ENCODE measurements around the gene CALN1. TPM values are rescaled to one million over a fixed set of nuclear protein-coding genes. Genes with fewer than 3 reads are reported as not detected.

The CALN1 gene
- total RNA-seq, 1 donor from 2014 or later, result not detected

DNA sequence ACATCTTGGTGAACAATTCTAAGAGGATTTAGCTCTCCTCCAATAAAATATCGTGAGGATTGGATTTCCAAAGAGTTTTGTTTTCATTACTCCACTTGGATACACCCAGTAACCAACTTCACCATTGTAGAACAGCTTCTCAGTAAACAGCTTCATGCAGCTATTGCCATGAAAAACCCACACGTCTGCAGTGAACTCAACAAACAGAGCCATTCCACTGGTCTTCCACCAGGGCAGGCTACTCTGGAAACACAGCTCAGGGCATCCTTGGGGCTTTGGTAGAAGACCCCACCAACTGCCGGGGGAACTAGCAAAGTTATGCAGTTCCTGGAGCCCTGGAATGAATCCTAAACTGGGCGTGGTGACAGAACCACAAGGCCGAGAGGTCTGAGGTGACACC, 77.4 kb downstream of the CALN1 start:
- intact Hi-C loops (cut with DNase I), result no loop called here
- DNase-seq (ENCODE audit: low spot score), result no peak

DNA sequence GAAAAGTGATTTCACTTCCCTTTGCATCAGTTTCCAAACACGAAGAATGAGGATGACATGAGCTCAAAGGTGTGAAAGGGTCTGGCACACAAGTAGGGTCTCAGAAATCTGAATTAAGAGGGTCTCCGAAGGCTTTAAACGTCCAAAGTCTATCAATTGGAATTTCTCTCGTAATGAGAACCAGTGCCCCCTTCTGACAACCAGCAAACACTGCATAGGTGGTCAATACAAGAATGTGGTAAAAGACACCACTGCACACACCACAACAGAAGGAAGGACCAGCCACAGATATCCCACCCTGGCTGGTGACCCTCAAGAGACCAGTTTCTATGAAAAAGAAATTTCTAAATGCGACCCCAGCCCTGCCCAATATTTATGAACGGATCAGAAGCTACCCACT, 78.1 kb downstream of the CALN1 start:
- intact Hi-C loops (cut with DNase I), result no loop called here
- no peak for DNase-seq (ENCODE audit: low spot score)

DNA sequence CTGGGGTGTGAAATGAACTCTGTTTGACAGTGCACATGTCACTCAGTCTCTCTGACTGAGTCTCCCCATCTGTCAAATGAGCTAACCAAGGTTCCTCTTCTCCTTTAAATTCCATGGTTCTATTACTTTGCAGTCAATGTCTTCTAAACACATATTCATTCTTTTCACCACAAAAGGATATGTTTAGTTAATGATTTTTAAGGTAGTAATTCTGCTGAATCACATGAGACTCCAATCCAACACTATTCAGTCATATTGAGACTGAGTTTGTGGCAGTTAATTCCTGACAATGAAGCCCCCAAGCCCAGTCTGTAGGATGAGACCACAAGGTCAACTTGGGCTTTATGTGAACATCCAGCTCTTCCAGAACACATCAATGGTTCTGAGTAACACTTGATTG, 85.3 kb downstream of the CALN1 start:
- intact Hi-C loops (cut with DNase I), result no loop called here

DNA sequence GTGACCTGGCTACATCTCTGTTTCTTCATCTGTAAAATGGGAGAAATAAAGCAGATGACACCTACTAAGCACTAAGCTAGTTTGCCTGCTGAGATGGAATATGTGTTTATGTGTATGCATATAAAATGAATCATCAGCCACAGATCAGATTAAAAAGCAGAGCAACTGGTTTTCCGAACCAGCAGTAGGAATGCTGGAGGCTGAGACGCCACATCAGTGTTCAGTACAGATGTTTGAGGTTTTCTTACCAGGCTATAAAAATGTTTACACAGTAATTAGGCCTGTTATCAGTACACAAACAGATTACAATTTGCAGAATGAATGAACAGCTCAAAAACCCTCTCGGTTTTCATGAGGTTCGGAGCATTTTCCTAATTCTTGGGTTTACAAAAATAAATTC, 85.8 kb downstream of the CALN1 start:
- DNase-seq (ENCODE audit: low spot score), result no peak
- intact Hi-C loops (cut with DNase I), result no loop called here

More for the DNA sequence above, 85.3 kb downstream of the CALN1 start:
- no peak for DNase-seq (ENCODE audit: low spot score)

DNA sequence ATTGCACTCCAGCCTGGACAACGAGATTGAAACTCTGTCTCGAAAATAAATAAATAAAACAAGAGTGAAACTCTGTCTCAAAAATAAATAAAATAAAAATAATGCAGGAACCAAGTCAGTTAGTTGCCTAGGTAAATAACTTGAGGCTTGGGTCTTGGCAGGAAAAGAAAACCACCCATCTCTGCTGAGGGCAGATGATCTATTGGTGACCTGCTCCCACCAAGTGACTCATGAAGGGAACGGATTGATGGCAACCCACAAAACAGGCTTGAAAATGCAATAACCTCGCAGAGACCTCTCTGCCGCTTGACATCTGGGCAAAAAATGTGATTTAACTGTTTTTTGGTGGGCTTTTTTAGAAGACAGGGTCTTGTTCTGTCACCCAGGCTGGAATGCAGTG, 86.6 kb downstream of the CALN1 start:
- intact Hi-C loops (cut with DNase I), result no loop called here
- DNase-seq (ENCODE audit: low spot score), result no peak

DNA sequence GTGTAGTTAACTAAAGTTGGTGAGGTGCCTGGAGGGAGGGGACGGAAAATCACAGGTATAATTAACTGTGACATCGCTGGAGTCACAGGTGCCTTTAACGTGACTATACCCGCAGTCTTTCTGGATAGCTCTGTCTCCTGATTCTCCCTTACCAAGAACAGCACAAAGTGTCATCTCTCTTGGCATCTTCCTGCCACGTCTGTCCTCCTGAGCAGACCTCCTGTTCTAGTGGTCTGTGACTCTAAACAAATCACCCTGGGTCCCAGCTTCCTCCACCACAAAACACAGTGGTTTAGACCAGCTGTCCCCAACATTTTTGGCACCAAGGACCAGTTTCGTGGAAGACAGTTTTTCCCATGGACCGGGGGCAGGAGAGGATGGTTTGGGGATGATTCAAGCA, 90.5 kb downstream of the CALN1 start:
- DNase-seq (ENCODE audit: low spot score), result no peak
- intact Hi-C loops (cut with DNase I), result no loop called here

DNA sequence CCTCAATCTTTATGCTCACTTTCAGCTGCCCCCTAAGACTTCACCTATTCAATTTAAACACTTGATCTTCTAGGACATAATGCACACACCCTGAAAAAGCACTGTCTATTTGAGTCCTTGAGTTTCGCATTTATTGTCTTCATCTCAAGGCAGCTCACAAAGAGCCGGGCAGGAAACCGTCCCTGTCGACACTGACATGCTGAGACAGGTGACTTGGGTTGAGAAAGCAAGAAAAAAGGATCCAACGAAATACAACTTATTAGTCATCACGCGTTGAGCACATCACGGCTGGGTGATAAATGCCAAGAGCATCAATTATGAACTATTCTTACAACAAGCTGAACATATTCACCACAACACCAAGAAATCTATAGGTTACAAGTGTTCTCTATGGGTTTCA, 91.1 kb downstream of the CALN1 start:
- no peak for DNase-seq (ENCODE audit: low spot score)
- intact Hi-C loops (cut with DNase I), result no loop called here

DNA sequence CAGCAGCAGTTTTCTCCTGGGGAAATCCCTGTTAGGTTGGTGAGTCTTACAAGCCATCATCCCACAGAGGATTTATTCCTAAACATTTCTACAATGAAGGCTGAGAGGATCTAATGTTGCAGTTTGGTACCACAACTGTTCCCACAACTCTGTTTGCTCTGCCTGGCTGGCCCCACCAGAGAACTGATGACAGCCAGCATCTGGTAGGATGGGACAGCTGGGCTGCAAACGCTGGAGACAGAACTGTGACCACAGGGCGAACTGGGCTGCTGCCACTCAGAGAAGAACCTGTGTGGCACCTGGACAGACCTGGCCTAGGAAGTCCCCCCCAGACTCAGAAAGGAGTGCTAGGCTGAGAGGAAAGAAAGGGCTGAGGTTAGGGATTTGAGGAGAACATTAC, 94.8 kb downstream of the CALN1 start:
- DNase-seq (ENCODE audit: low spot score), result no peak
- intact Hi-C loops (cut with DNase I), result no loop called here

DNA sequence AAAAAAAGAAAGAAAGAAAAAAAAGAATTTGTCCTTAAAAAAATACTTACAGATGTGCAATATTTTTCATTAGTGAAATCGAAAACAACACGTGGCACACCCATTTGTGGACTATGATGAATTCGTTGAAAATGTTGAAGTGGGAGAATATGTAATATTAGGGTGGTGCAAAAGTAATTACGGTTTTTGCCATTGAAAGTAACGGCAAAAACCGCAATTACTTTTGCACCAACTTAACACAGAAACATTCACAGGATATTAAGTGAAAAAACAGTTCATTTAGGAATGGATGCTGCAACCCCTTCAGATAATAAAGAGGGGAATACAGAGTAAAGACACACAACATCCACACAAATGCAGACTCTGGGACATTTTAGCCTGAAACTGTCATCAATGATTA, 96.0 kb downstream of the CALN1 start:
- intact Hi-C loops (cut with DNase I), result no loop called here
- DNase-seq (ENCODE audit: low spot score), result no peak

DNA sequence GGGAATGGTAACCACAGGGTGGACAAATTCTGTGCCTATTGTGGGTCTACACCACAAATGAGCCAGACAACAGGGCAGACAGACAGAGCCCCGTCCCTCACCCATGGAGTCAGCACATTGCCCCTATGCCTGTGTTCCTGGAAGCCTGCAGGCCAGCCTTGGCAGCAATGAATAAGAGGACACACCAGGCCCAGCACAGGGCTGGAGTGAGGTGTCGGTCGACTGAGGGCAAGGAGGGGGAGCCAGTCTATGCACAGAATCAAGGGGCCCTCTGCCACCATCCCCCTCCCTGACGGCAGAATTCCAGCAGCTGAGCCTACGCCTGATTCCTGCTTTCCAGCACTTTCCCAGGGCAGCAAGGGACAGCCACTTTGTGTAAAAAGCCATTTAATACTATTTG, 98.2 kb downstream of the CALN1 start:
- intact Hi-C loops (cut with DNase I), result no loop called here
- DNase-seq (ENCODE audit: low spot score), result no peak

DNA sequence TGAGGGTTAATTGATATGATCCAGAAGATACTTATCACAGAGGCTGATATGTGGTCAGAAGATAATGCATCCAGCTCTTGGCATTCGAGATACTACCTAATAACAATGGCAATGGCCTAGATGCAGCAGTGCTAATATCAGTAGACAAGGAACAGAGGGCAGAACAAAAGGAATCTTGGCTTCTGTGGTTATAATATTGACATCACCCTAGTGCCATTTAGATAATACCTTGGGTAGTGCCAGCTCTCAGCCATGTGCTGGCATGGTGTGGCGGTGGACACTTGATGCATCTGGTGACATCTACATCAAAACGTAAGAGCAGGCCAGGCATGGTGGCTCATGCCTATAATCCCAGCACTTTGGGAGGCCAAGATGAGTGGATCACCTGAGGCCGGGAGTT, 101.8 kb downstream of the CALN1 start:
- intact Hi-C loops (cut with DNase I), result no loop called here
- DNase-seq (ENCODE audit: low spot score), result no peak

DNA sequence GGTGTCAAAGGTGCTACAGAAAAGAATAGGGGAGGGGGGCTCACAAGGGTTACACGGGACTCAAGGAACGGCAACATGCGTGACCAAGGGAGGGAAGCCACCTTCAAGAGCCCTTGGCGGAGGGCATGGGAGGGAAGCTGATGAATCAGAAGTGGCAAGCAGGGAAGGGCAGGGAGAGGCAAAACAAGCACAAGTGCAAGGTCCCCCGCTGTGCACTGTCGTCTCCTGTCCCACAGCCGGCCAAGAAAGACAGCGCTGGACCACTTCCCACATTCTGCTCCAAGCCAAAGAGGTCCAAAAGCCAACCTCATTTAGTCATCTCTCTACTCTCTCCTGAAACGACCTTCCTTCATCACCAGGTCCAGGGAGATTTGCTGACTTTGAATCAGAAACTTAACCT, 102.7 kb downstream of the CALN1 start:
- DNase-seq (ENCODE audit: low spot score), result no peak
- intact Hi-C loops (cut with DNase I), result no loop called here

DNA sequence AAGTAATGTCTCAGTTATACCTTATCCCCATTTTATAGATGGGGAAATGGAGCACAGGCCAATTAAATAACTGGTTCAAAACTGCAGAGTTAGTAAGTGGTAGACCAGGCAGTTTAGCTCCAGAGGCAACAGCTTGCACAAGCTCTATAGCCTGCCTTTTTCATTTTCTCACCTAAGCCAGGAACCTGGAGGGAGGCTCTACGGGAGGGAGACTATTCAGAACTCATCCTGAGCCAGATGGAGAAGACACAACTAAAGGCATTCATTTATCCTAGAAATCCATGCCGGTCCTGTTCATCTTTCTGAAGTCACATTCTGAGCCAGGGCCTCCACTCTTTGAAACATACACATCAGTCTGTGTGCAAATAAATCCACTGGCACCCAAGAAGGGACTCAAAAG, 103.2 kb downstream of the CALN1 start:
- intact Hi-C loops (cut with DNase I), result no loop called here
- DNase-seq (ENCODE audit: low spot score), result no peak

DNA sequence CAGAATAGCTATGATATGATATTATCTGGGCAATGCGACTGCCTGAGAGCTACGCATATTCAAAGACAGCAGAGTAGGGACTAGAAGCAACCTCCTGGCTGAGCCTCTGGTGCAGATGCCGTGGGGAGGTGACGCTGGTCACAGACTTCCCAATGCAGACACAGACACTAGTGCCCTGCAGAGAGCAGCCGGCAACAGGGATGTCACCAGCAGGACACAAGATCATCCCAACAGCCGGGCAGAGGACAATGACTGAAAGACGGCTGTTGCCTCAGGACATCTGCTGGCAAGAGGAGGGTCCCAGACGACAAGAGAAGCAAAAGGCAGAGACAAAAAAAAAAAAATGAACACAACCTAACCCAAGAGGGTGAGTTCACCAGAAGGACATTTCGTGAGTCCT, 104.6 kb downstream of the CALN1 start:
- no peak for DNase-seq (ENCODE audit: low spot score)
- intact Hi-C loops (cut with DNase I), result no loop called here

DNA sequence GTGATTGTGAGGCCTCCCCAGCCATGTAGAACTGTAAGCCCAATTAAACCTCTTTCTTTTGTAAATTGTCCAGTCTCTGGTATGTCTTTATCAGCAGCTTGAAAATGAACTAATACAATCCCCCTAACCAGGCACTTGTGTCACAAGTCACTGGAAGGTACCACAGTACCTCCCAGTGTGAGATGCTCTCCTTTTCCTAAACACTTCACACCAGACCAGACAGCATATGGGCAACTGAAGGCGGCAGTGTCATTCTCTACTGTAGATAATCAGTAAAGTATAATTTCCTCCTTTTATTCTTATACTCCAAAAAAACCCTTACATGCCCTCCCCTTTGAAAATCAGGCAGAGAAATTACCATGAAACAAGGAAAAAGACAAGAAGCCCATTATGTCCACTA, 113.2 kb downstream of the CALN1 start:
- intact Hi-C loops (cut with DNase I), result no loop called here
- DNase-seq (ENCODE audit: low spot score), result no peak

DNA sequence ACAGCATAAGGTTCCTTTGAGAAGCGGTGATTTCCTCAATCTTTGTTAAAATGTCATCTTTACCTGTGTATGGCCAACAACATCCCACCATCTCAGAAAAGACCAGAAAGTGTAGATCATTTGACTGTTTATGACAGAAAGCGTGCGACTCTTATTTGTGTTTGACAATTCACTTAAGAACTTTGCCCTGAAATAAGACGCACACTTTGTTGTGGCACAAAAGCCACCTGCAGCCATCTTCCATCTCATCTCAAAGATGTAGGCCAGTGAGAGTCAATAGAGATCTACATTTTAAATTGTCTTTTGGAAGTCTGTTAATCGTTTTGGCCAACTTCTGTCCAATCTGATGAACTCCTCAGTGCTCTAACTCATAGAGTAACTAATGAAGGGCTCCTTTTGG, 114.0 kb downstream of the CALN1 start:
- no peak for DNase-seq (ENCODE audit: low spot score)
- intact Hi-C loops (cut with DNase I), result no loop called here

DNA sequence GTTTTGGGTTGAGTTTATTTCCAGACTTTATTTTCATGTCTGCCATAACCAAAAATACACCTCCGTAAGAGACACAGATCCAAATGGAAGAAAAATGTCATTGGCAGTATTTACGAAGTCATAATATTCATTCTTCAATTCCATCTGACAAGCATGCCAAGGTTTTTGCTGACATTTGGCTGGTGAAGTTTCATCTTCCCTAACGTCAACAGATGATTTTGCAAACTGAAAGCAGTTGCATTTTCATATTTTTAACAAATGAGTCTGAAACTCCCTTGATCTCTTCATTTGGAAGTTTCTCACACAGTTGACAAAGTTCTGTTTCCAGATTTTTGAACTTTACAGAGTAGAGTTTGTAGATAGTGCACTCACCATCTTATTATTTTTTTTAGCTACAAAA, 114.5 kb downstream of the CALN1 start:
- DNase-seq (ENCODE audit: low spot score), result no peak
- intact Hi-C loops (cut with DNase I), result no loop called here

DNA sequence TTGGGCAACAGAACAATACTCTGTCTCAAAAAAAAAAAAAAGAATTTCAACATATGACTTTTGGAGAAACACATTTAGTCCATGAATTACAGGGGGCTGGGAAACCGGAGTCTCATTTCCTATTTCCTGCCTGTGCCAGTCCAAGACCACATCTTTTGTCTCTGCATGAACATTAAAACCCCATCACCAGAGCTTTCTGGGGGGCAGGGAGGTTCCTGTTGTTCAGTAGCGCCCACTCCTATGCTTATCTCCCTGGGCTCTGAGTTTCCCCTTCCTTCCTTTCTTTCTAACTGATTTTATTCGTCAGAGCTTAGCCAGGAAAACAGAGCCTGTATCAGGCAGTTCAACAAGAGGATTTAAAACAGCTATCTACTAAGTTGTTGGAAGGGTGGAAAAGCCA, 119.3 kb downstream of the CALN1 start:
- intact Hi-C loops (cut with DNase I), result no loop called here

DNA sequence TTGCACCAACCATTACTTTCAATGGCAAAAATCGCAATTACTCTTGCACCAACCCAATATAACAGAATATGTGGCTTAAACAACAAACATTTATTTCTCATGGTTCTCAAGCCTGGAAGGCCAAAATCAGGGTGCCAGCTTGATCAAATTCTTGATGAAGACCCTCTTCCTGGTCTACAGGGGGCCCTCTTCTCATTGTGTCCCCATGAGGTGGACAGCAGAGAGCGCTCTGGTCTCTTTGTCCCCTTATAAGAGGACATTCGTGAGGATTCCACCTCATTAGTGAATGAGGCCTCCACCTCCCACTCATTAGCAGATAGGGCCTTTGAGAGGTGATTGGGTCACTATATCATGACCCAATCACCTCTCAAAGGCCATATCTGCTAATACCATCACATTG, 120.0 kb downstream of the CALN1 start:
- DNase-seq (ENCODE audit: low spot score), result no peak
- intact Hi-C loops (cut with DNase I), result no loop called here

More for the DNA sequence above, 119.3 kb downstream of the CALN1 start:
- DNase-seq (ENCODE audit: low spot score), result no peak

DNA sequence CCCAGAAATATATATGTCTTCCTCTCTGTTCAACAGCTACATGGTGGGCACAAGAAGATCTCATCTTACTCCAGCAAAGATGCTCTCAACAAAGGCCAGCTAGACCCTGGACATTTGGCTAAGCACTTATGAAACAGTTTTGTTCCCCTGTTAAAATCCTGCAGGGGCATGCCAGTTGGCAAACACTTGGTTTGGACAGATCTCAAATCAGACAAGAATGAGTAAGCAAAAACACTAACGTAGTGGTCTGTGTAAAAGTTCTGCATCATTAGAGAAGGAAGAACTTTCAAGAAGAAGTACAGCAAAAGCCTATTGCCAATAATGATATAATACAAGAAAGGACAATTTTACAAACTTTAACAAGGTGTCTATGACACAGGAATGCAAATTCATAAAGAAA, 125.6 kb downstream of the CALN1 start:
- DNase-seq (ENCODE audit: low spot score), result no peak
- intact Hi-C loops (cut with DNase I), result no loop called here

DNA sequence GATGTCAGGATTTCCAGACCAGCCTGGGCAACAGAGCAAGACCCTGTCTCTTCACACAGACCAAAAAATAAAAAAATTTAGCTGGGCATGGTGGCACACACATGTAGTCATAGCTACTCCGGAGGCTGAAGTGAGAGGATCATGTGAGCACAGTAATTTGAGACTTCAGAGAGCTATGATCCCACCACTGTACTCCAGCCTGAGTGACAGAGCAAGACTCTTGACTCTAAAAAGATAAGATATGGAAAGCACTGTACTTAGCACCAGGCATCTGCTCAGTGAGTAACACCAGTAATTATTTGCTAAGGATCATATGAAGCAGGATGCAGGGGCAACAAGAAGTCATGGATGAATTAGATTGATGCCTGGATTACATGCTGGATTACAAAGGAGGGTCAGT, 128.8 kb downstream of the CALN1 start:
- no peak for DNase-seq (ENCODE audit: low spot score)
- intact Hi-C loops (cut with DNase I), result no loop called here

DNA sequence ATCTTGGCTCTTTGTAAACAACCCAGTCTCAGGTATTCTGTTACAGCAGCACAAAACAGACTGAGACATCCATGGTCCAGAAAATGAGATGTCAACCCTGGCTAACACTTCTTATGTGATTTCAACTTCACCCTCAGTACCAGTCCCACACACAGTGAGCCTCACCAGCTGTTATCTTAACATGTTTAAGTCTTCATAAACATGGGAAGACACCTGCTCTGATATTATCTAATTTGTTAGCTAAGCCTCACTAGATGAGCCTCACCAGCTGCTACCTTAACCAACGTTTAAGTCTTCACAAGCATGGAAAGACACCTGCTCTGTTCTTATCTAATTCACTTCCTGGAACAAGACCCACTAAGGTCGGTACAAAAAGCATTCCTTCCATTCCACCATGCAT, 130.8 kb downstream of the CALN1 start:
- no peak for DNase-seq (ENCODE audit: low spot score)
- intact Hi-C loops (cut with DNase I), result no loop called here

DNA sequence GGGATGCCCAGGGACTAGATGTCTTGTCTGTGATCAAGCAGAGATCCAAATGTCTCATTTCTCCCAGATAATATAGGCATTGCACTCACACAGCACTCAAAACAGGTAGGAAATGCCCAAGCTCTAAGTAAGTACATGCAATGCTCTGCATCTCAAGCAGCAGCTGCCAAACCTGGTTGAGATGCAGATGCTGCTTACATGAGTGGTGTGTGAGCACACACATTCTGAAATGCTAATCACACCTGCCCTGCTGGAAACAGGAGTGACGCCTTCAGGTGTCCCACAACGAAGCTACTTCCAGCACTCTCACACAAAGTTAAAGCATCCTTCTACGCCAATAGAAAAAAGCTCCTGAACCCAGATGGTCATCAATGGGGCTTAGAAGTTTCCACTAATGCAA, 132.9 kb downstream of the CALN1 start:
- no peak for DNase-seq (ENCODE audit: low spot score)
- intact Hi-C loops (cut with DNase I), result no loop called here
